Right lobe of liver (tissue), 6 donors: Measurements from ENCODE around the gene SYT14. TPM values are rescaled to one million over a fixed set of nuclear protein-coding genes. Genes with fewer than 3 reads are reported as not detected.
"Not testable (repeated sequence)": the region's sequence is repeated elsewhere in the genome, so short reads cannot be mapped to it uniquely, and the experiment has no call there.

Source experiments
- ATAC-seq, 4 donors: fragments of 200-7000 bp; cut with Tn5 transposase; one replicate each; pipeline ENCODE4 v1.9.1; 2020; ENCODE audit warnings: mild to moderate bottlenecking in 4 of 4, moderate library complexity in 4 of 4
- DNase-seq, 3 donors: peaks; one replicate each; pipeline ENCODE4 v3.0.0-alpha.2; 2020
- H3K27ac ChIP-seq, 3 donors: fragments of 200-600 bp; one replicate each; pipeline ENCODE4 v1.8.0; 2022
- H3K27me3 ChIP-seq, 2 donors: fragments of 200-600 bp; one replicate each; pipeline ENCODE4 v1.8.0; 2022
- H3K36me3 ChIP-seq, 4 donors: fragments of 200-600 bp; sonication (generic) in 1 of 4; one replicate each; pipeline versions ENCODE4 v1.5.1 to v1.8.0; 2017 to 2022; ENCODE audit warnings: control low read depth in 1 of 4
- H3K4me1 ChIP-seq, 4 donors: fragments of 200-600 bp; sonication (generic) in 1 of 4; one replicate each; pipeline versions ENCODE4 v1.5.1 to v1.8.0; 2017 to 2022; ENCODE audit warnings: control low read depth in 1 of 4
- H3K4me3 ChIP-seq, 3 donors: fragments of 200-600 bp; one replicate each; pipeline ENCODE4 v1.8.0; 2022
- H3K9me3 ChIP-seq, 4 donors: fragments of 200-600 bp; sonication (generic) in 1 of 4; one replicate each; pipeline versions ENCODE4 v1.5.1 to v1.8.0; 2017 to 2022; ENCODE audit warnings: control low read depth in 1 of 4
- POLR2A ChIP-seq: fragments of 450-650 bp; IDR thresholded peaks from one replicate; pipeline ENCODE4 v1.6.1; 2017; ENCODE audit warnings: antibody characterized with exemption, mild to moderate bottlenecking
- WGBS: methylation state at CpG from one replicate; pipeline ENCODE4 v1.1.6; 2018; ENCODE audit warnings: low coverage, low lambda C conversion rate; ENCODE audit not compliant: insufficient coverage; ENCODE audit errors: missing lambda C conversion rate; 5-methylcytosine and 5-hydroxymethylcytosine counted together
- intact Hi-C, 2 donors: fragments of 100-400 bp; cut with DNase I; formaldehyde crosslinking; loops; one replicate each; pipeline versions ENCODE4 v1.11.2 to v1.14.1; 2022
- total RNA-seq, 6 experiments: library from RNA; depleted of rRNA in 2 of 6; stranded (reverse); fragments of >200 nt in 2 of 6; fragmentation: NEBNext Ultra II Directional in 3 of 6; extraction: Animal tissue kit (Norgen Biotek cat#: 25700) in 3 of 6; gene quantifications; one replicate each; pipeline versions ENCODE4 v1.1.0 to v1.2.4, GENCODE V29; 2016 to 2023
- TF ChIP-seq, protein P1 (sequence below), 4 donors: fragments of 200-600 bp in 3 of 4; fragments of 450-650 bp in 1 of 4; IDR thresholded peaks; one replicate each; pipeline versions ENCODE4 v1.5.1 to v1.8.0; 2016 to 2022; ENCODE audit warnings: antibody characterized with exemption in 4 of 4, mild to moderate bottlenecking in 2 of 4
- donor health status: DM: no; HTN: yes; CAD: no.
- donor health status: DM: no; HTN: no; CAD: no.
- donor health status: DM: no; HTN: no; CAD: no.
- donor health status: DM: no; HTN: yes; CAD: no.
- donor health status: DM: no; HTN: yes; CAD: no.

The SYT14 gene
- total RNA-seq, 6 experiments from 2014 or later = not detected

DNA sequence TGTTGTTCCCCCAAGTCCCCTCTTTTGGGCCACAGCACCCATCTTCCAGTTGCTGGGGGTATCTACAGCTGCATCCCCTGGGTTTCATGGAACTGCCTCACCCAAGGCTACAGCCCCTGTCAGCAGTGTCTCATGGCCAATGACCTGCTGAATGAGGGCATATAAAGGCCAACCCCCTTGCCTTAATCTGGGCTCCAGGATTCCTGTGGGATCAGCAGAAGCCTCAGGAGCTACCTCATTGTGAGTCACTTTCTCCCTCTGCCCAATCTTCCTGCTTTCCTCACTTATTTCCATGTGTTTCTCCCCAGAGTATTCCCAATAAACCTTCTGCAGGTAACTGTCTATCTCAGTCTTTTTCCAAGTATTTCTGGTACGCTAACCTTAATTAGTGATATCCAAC, 37.3 kb upstream of the SYT14 start:
- intact Hi-C loops = no loop called here
- DNase-seq (no peak), ATAC-seq (no peak)
- Histone ChIP-seq H3K27me3 (no peaks in the 10 kb centered on the region), H3K9me3 (no peaks in the 10 kb centered on the region), H3K4me1 (no peaks in the 10 kb centered on the region), H3K36me3 (no peaks in the 10 kb centered on the region), H3K27ac (no peak overlapping the region), H3K4me3 (no peak overlapping the region)
- TF ChIP-seq, protein P1, sequence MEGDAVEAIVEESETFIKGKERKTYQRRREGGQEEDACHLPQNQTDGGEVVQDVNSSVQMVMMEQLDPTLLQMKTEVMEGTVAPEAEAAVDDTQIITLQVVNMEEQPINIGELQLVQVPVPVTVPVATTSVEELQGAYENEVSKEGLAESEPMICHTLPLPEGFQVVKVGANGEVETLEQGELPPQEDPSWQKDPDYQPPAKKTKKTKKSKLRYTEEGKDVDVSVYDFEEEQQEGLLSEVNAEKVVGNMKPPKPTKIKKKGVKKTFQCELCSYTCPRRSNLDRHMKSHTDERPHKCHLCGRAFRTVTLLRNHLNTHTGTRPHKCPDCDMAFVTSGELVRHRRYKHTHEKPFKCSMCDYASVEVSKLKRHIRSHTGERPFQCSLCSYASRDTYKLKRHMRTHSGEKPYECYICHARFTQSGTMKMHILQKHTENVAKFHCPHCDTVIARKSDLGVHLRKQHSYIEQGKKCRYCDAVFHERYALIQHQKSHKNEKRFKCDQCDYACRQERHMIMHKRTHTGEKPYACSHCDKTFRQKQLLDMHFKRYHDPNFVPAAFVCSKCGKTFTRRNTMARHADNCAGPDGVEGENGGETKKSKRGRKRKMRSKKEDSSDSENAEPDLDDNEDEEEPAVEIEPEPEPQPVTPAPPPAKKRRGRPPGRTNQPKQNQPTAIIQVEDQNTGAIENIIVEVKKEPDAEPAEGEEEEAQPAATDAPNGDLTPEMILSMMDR (IDR thresholded peaks at IDR 0.05) = no peak
- TF ChIP-seq POLR2A = no peak
- WGBS = 56% methylated on average over 1 of the region's 1 CpG

DNA sequence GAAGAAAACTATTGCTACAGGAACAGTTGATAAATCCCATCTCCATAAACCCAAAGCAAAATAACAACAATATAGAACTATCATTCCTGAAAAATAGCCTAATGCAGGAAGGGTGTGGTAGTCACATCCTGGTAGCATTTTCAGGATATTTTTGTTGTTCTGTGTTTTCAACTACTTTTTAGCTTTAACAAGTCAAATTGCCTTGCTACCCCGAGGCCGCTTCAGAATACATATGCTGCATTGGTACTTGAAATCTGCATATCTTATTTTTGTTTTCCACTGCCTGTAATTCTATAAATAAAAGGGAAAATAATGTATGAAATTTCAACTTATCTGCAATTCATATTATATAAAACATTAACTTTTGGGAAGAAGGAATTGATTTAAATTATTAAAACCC, 36.8 kb upstream of the SYT14 start:
- Histone ChIP-seq H3K9me3 (no peaks in the 10 kb centered on the region), H3K36me3 (no peaks in the 10 kb centered on the region), H3K27ac (no peak overlapping the region), H3K27me3 (no peaks in the 10 kb centered on the region), H3K4me1 (no peaks in the 10 kb centered on the region), H3K4me3 (no peak overlapping the region)
- ATAC-seq (no peak), DNase-seq (no peak)
- TF ChIP-seq, protein P1 (IDR thresholded peaks at IDR 0.05) = no peak
- TF ChIP-seq POLR2A = no peak
- intact Hi-C loops = no loop called here
- WGBS = 79% methylated on average over 2 of the region's 2 CpGs

DNA sequence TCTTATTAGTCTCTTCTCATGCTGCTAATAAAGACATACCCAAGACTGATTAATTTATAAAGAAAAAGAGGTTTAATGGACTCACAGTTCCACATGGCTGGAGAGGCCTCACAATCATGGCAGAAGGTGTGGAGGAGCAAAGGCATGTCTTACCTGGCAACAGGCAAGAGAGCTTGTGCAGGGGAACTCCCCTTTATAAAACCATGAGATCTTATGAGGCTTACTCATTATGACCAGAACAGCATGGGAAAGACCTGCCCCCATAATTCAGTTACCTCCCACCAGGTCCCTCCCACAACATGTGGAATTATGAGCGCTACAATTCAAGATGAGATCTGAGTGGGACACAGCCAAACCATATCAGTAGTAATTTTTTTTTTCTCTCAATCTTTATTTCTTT, 33.2 kb upstream of the SYT14 start:
- H3K27me3 ChIP-seq, H3K36me3 ChIP-seq, H3K27ac ChIP-seq, H3K4me3 ChIP-seq, H3K4me1 ChIP-seq, H3K9me3 ChIP-seq, ATAC-seq, DNase-seq, intact Hi-C loops: not testable (repeated sequence)
- WGBS = no CpG with 5 or more reads among the region's 1 CpG

DNA sequence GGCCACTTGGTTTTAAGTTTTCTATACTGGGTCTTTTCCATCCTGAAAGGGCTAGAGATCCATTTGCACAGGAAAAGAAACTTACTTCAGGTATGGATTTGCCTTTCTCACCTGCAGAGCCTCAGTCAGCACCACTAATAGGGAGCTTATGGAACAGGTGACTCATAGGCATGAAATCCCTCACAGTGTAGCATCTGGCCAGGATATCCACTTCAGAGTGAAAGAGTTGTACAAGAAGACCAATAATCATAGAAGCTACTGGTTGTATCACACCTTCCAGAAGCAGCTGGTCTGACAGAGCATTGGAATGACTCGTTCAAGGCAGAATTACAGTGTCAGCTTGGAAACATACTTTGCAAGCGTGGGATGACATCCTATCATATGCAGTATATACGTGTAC, 26.3 kb upstream of the SYT14 start:
- Histone ChIP-seq H3K4me1 (no peaks in the 10 kb centered on the region), H3K27me3 (no peaks in the 10 kb centered on the region), H3K9me3 (no peaks in the 10 kb centered on the region), H3K36me3 (no peaks in the 10 kb centered on the region), H3K27ac (no peak overlapping the region), H3K4me3 (no peak overlapping the region)
- ATAC-seq = no peak
- intact Hi-C loops = no loop called here
- TF ChIP-seq POLR2A = no peak
- TF ChIP-seq, protein P1 (IDR thresholded peaks at IDR 0.05) = no peak
- WGBS = no CpG with 5 or more reads among the region's 3 CpGs
- no peak for DNase-seq

DNA sequence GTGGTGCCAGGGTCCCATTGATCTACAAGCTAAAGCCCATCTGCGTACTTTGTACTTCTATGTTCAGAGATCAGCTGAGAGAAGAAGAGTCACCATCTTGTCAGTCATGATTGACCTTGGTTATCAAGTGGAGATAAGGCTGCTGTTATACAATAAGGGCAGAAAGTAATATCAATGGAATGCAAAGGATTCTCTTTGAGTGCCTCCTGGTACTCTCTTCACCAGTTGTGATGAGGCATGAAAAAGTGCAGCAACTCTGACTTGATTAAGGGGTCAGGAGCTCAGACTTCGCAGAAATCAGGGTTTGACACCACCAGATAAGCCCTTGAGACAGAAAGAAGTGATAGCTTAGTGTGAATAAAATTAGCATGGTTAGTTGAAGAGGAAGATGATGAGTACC, 25.7 kb upstream of the SYT14 start:
- ATAC-seq (no peak), DNase-seq (no peak)
- 44% methylated on average over 2 of the region's 2 CpGs for WGBS
- H3K36me3 ChIP-seq = no peaks in the 10 kb centered on the region
- TF ChIP-seq POLR2A = no peak
- TF ChIP-seq, protein P1 (IDR thresholded peaks at IDR 0.05) = no peak
- H3K27ac ChIP-seq = no peak overlapping the region
- intact Hi-C loops = no loop called here
- no peaks in the 10 kb centered on the region for H3K9me3 ChIP-seq
- H3K4me3 ChIP-seq = no peak overlapping the region
- no peaks in the 10 kb centered on the region for H3K27me3 ChIP-seq
- no peaks in the 10 kb centered on the region for H3K4me1 ChIP-seq

DNA sequence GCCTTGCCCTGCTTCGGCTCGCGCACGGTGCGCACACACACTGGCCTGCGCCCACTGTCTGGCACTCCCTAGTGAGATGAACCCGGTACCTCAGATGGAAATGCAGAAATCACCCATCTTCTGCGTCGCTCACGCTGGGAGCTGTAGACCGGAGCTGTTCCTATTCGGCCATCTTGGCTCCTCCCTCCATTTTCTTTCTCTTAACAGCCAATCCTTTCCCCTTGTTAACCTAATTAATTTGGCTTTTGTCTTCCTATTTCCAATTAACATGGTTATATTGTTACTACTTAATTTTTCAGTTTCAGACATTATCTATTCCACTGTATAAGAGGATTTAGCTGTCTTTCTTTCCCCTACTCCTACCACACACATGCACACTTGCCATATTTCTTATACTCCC, 18.4 kb upstream of the SYT14 start:
- WGBS = no CpG with 5 or more reads among the region's 12 CpGs
- H3K4me3 ChIP-seq = not testable (repeated sequence)

More for the DNA sequence above, 18.4 kb upstream of the SYT14 start:
- intact Hi-C loops, H3K36me3 ChIP-seq, H3K9me3 ChIP-seq, ATAC-seq, DNase-seq, H3K27ac ChIP-seq, H3K27me3 ChIP-seq, H3K4me1 ChIP-seq: not testable (repeated sequence)
